ENCODE data around the gene MAP3K9.

Gene MAP3K9

GRCh38 chr14:70816525-70816924, 7.2 kb upstream of the MAP3K9 start:
- no peak for DNase-seq

- DNase-seq = no peak
These were observed 5.2 kb upstream of the MAP3K9 start for GRCh38 chr14:70814466-70814865.

- no peak for DNase-seq
These were observed 3.0 kb upstream of the MAP3K9 start for GRCh38 chr14:70812124-70812818.

- no peak for DNase-seq
These were observed 2.3 kb upstream of the MAP3K9 start for GRCh38 chr14:70811578-70811977.

GRCh38 chr14:70811050-70811449, 1.7 kb upstream of the MAP3K9 start:
- no peak for DNase-seq

GRCh38 chr14:70810621-70811020, 1.3 kb upstream of the MAP3K9 start:
- no peak for DNase-seq

GRCh38 chr14:70808416-70809224, 693 bp downstream of the MAP3K9 start:
- DNase-seq = peak; percentile 29

GRCh38 chr14:70807898-70808415, 1.4 kb downstream of the MAP3K9 start:
- DNase-seq = peak; percentile 53

GRCh38 chr14:70804556-70805162, 4.7 kb downstream of the MAP3K9 start:
- DNase-seq = no peak

- DNase-seq = no peak
These were observed 5.7 kb downstream of the MAP3K9 start for GRCh38 chr14:70803321-70804310.

GRCh38 chr14:70802379-70802778, 6.9 kb downstream of the MAP3K9 start:
- DNase-seq = no peak

GRCh38 chr14:70801836-70802235, 7.5 kb downstream of the MAP3K9 start:
- DNase-seq = no peak

GRCh38 chr14:70796551-70796950, 12.8 kb downstream of the MAP3K9 start:
- no peak for DNase-seq

- no peak for DNase-seq
These were observed 15.0 kb downstream of the MAP3K9 start for GRCh38 chr14:70794294-70794693.

- DNase-seq = no peak
These were observed 15.7 kb downstream of the MAP3K9 start for GRCh38 chr14:70793637-70794036.

GRCh38 chr14:70792939-70793338, 16.4 kb downstream of the MAP3K9 start:
- DNase-seq = no peak

- no peak for DNase-seq
These were observed 17.3 kb downstream of the MAP3K9 start for GRCh38 chr14:70791971-70792370.

GRCh38 chr14:70789961-70790360, 19.4 kb downstream of the MAP3K9 start:
- no peak for DNase-seq

- no peak for DNase-seq
These were observed 20.0 kb downstream of the MAP3K9 start for GRCh38 chr14:70789361-70789760.

GRCh38 chr14:70788898-70789297, 20.4 kb downstream of the MAP3K9 start:
- DNase-seq = no peak

GRCh38 chr14:70785556-70785955, 23.8 kb downstream of the MAP3K9 start:
- no peak for DNase-seq

- DNase-seq = no peak
These were observed 24.4 kb downstream of the MAP3K9 start for GRCh38 chr14:70784886-70785285.

Data from stimulated activated CD4-positive, alpha-beta T cell treated with anti-CD3 and anti-CD28 coated beads, Interleukin-4, amount 100 ng/mL, for 24 hours (primary cell).